HepG2 (cell line): Measurements from ENCODE around the gene MRPL30.

Experiments
- AFF4 ChIP-seq: sonication (generic); formaldehyde crosslinking; IDR thresholded peaks from 2 replicates; pipeline ENCODE4 v1.4.0; 2020; ENCODE audit warnings: missing genetic modification reagents
- CREB1 ChIP-seq, 2 experiments: fragments of 450-650 bp in 1 of 2; IDR thresholded peaks; 2 replicates each; pipeline ENCODE4 v1.6.1; 2016 to 2017; ENCODE audit warnings: control low read depth in 1 of 2, mild to moderate bottlenecking in 1 of 2, missing compliant biosample characterization in 1 of 2, missing genetic modification characterization in 1 of 2
- CTCF ChIP-seq: sonication (generic); formaldehyde crosslinking; IDR thresholded peaks from 2 replicates; pipeline ENCODE4 v1.5.0; 2020; ENCODE audit warnings: mild to moderate bottlenecking, missing genetic modification reagents, moderate library complexity
- EP300 ChIP-seq, 3 experiments: sonication (generic) in 1 of 3; formaldehyde crosslinking in 1 of 3; IDR thresholded peaks; 2 replicates each; pipeline versions ENCODE4 v1.5.1 to v1.6.1; 2011 to 2020; ENCODE audit warnings: low read depth in 2 of 3, low read length in 2 of 3, borderline replicate concordance in 1 of 3, improper control_type of control experiment in 1 of 3, mild to moderate bottlenecking in 1 of 3, missing genetic modification reagents in 1 of 3, moderate library complexity in 1 of 3
- FOXA1 ChIP-seq, 2 experiments: fragments of 450-650 bp in 1 of 2; sonication (generic) in 1 of 2; formaldehyde crosslinking in 1 of 2; IDR thresholded peaks; 2 replicates each; pipeline versions ENCODE4 v1.4.0 to v1.6.1; 2016 to 2020; ENCODE audit warnings: missing genetic modification reagents in 1 of 2
- PBX2 ChIP-seq: IDR thresholded peaks from 2 replicates; pipeline ENCODE4 v1.6.1; 2016; ENCODE audit warnings: control low read depth
- POLR2A ChIP-seq, 2 experiments: IDR thresholded peaks; 2 replicates each; pipeline ENCODE4 v1.6.1; 2011; ENCODE audit warnings: low read depth in 2 of 2, low read length in 2 of 2, mild to moderate bottlenecking in 1 of 2, moderate library complexity in 1 of 2; ENCODE audit not compliant: insufficient read depth in 1 of 2
- PRDM4 ChIP-seq: sonication (generic); formaldehyde crosslinking; IDR thresholded peaks from 2 replicates; pipeline ENCODE4 v1.9.0; 2021; ENCODE audit warnings: missing genetic modification reagents, borderline replicate concordance
- SKI ChIP-seq: fragments of 450-650 bp; IDR thresholded peaks from one replicate; pipeline ENCODE4 v1.6.1; 2018; ENCODE audit warnings: mild to moderate bottlenecking; ENCODE audit not compliant: partially characterized antibody
- TAF15 ChIP-seq: fragments of 200-400 bp; formaldehyde crosslinking; IDR thresholded peaks from one replicate; pipeline ENCODE4 v1.6.1; 2018; ENCODE audit warnings: mild to moderate bottlenecking, low read depth, low read length; ENCODE audit not compliant: poor library complexity, severe bottlenecking
- ZNF274 ChIP-seq: sonication (generic); formaldehyde crosslinking; IDR thresholded peaks from 2 replicates; pipeline ENCODE4 v1.5.1; 2020; ENCODE audit warnings: mild to moderate bottlenecking, missing genetic modification reagents
- ZNF333 ChIP-seq: sonication (generic); formaldehyde crosslinking; IDR thresholded peaks from 2 replicates; pipeline ENCODE4 v1.4.0; 2020; ENCODE audit warnings: mild to moderate bottlenecking, missing genetic modification reagents, borderline replicate concordance
- ZNF687 ChIP-seq: sonication (generic); formaldehyde crosslinking; IDR thresholded peaks from 2 replicates; pipeline ENCODE4 v1.5.1; 2020; ENCODE audit warnings: mild to moderate bottlenecking, missing genetic modification reagents, moderate library complexity

GRCh38 chr2:99183025-99183424 lies 2.0 kb downstream of the MRPL30 start:
- TF ChIP-seq ZNF274 (CRISPR knock-in tag) (no peak), EP300 (IDR thresholded peaks at IDR 0.05; ENCODE audit: low read depth in 2 of 2, low read length in 2 of 2) (peak in 1 of 2 experiments; percentile 60; a peak in 1 of 4 replicates), EP300 (CRISPR knock-in tag; IDR thresholded peaks at IDR 0.05; ENCODE audit: borderline replicate concordance) (no peak), ZNF333 (CRISPR knock-in tag) (no peak), PRDM4 (CRISPR knock-in tag) (no peak), AFF4 (CRISPR knock-in tag) (no peak), PBX2 (CRISPR knock-in tag) (no peak), POLR2A (IDR thresholded peaks at IDR 0.05; ENCODE audit: insufficient read depth in 1 of 2, low read depth in 2 of 2, low read length in 2 of 2) (no peak), TAF15 (no peak), ZNF687 (CRISPR knock-in tag) (peak; percentile 31; the same call in 1 of the 2 replicates), FOXA1 (IDR thresholded peaks at IDR 0.05) (no peak), FOXA1 (CRISPR knock-in tag; IDR thresholded peaks at IDR 0.05) (peak; percentile 56), SKI (no peak), CTCF (CRISPR knock-in tag) (peak; percentile 27; the same call in 1 of the 2 replicates), CREB1 (IDR thresholded peaks at IDR 0.05) (no peak), CREB1 (CRISPR knock-in tag; IDR thresholded peaks at IDR 0.05) (no peak)
